Gastroesophageal sphincter (tissue), 4 donors: ENCODE data around the gene RFTN2. TPM values are rescaled to one million over a fixed set of nuclear protein-coding genes. Genes with fewer than 3 reads are reported as not detected.

Source experiments
- ATAC-seq: fragments of 150-250 bp; one replicate; pipeline ENCODE4 v1.9.1; 2016; ENCODE audit warnings: mild to moderate bottlenecking, moderate library complexity
- H3K27ac ChIP-seq, 4 donors: fragments of 200-600 bp; sonication (generic) in 3 of 4; 1 replicate in 3 of 4; 2 replicates in 1 of 4; pipeline ENCODE4 v1.5.1; 2016 to 2019
- H3K27me3 ChIP-seq: fragments of 200-600 bp; sonication (generic); one replicate; pipeline ENCODE4 v1.5.1; 2019
- H3K36me3 ChIP-seq, 2 donors: fragments of 200-600 bp; sonication (generic); one replicate each; pipeline ENCODE4 v1.5.1; 2019; ENCODE audit warnings: control low read depth in 1 of 2
- H3K4me1 ChIP-seq, 3 donors: fragments of 200-600 bp; sonication (generic); 1 replicate in 2 of 3; 2 replicates in 1 of 3; pipeline ENCODE4 v1.5.1; 2016 to 2019; ENCODE audit warnings: control low read depth in 2 of 3
- H3K4me3 ChIP-seq, 2 donors: fragments of 200-600 bp; sonication (generic); one replicate each; pipeline ENCODE4 v1.5.1; 2019; ENCODE audit warnings: mild to moderate bottlenecking in 1 of 2, moderate library complexity in 1 of 2
- H3K9me3 ChIP-seq, 3 donors: fragments of 200-600 bp; sonication (generic); one replicate each; pipeline ENCODE4 v1.5.1; 2017 to 2019; ENCODE audit warnings: control low read depth in 2 of 3
- CTCF ChIP-seq, 4 experiments: fragments of 200-600 bp in 2 of 4; fragments of 450-650 bp in 2 of 4; sonication (generic) in 1 of 4; IDR thresholded peaks; one replicate each; pipeline ENCODE4 v1.5.1; 2017 to 2019; ENCODE audit warnings: antibody characterized with exemption in 4 of 4, mild to moderate bottlenecking in 2 of 4, moderate library complexity in 2 of 4
- EP300 ChIP-seq: sonication (generic); formaldehyde crosslinking; IDR thresholded peaks from one replicate; pipeline ENCODE4 v1.6.1; 2017; ENCODE audit warnings: antibody characterized with exemption, mild to moderate bottlenecking
- POLR2A ChIP-seq, 2 donors: fragments of 450-650 bp; IDR thresholded peaks; one replicate each; pipeline ENCODE4 v1.6.1; 2017; ENCODE audit warnings: antibody characterized with exemption in 2 of 2, mild to moderate bottlenecking in 2 of 2, moderate library complexity in 1 of 2
- POLR2AphosphoS5 ChIP-seq: sonication (generic); formaldehyde crosslinking; IDR thresholded peaks from one replicate; pipeline ENCODE4 v1.6.1; 2017; ENCODE audit warnings: antibody characterized with exemption
- WGBS, 2 donors: methylation state at CpG; one replicate each; pipeline ENCODE4 v1.1.5; 2018; ENCODE audit warnings: low coverage in 1 of 2; 5-methylcytosine and 5-hydroxymethylcytosine counted together
- total RNA-seq, 4 donors: library from RNA; depleted of rRNA; stranded (reverse); fragments of >200 nt; gene quantifications; one replicate each; pipeline ENCODE4 v1.1.0, GENCODE V29; 2016

Gene RFTN2
- total RNA-seq, 4 donors from 2014 or later: 4.2 to 8.9 (median 7.8) TPM

- no peaks in the 10 kb centered on the region for H3K9me3 ChIP-seq
- H3K4me1 ChIP-seq: peaks cover 0 to 43% (median 19%) of the 10 kb centered on the region in 3 donors
- H3K4me3 ChIP-seq: no peak overlapping the region
- H3K27me3 ChIP-seq: no peaks in the 10 kb centered on the region
- no peak for TF ChIP-seq EP300
- TF ChIP-seq CTCF (IDR thresholded peaks at IDR 0.05): no peak
- TF ChIP-seq POLR2A (IDR thresholded peaks at IDR 0.05): no peak
- TF ChIP-seq POLR2AphosphoS5: no peak
- H3K36me3 ChIP-seq: peaks cover 0 to 4% of the 10 kb centered on the region in 2 donors
- no peak for ATAC-seq
- no peak overlapping the region for H3K27ac ChIP-seq
- WGBS, 2 donors: 38 to 56% methylated on average over 2 of the region's 2 CpGs
Observed at GRCh38 chr2:197708331-197708730, 32.9 kb upstream of the RFTN2 start.

GRCh38 chr2:197707316-197708213 lies 32.2 kb upstream of the RFTN2 start:
- H3K4me3 ChIP-seq: peak overlapping the region in 1 of 2 donors; percentile 67
- H3K27ac ChIP-seq: no peak overlapping the region
- TF ChIP-seq CTCF (IDR thresholded peaks at IDR 0.05) (peak; percentile 63 to 72 (median 68)), POLR2AphosphoS5 (no peak), EP300 (no peak), POLR2A (IDR thresholded peaks at IDR 0.05) (no peak)
- no peaks in the 10 kb centered on the region for H3K27me3 ChIP-seq
- H3K36me3 ChIP-seq: no peaks in the 10 kb centered on the region
- no peaks in the 10 kb centered on the region for H3K9me3 ChIP-seq
- ATAC-seq: no peak
- peaks cover 0 to 43% (median 19%) of the 10 kb centered on the region in 3 donors for H3K4me1 ChIP-seq
- 0 to 8% methylated on average over 1 to 4 of the region's 4 CpGs for WGBS, 2 donors

- no peak for ATAC-seq
- Histone ChIP-seq H3K4me3 (peak overlapping the region in 1 of 2 donors; percentile 67), H3K36me3 (no peaks in the 10 kb centered on the region), H3K27me3 (no peaks in the 10 kb centered on the region), H3K4me1 (peaks cover 0 to 43% (median 19%) of the 10 kb centered on the region in 3 donors), H3K9me3 (no peaks in the 10 kb centered on the region), H3K27ac (no peak overlapping the region)
- no peak for TF ChIP-seq EP300
- no peak for TF ChIP-seq POLR2A (IDR thresholded peaks at IDR 0.05)
- TF ChIP-seq POLR2AphosphoS5: no peak
- TF ChIP-seq CTCF (IDR thresholded peaks at IDR 0.05): no peak
- 75 to 80% methylated on average over 1 to 3 of the region's 5 CpGs for WGBS, 2 donors
Observed at GRCh38 chr2:197706839-197707207, 31.4 kb upstream of the RFTN2 start.

GRCh38 chr2:197705912-197706838 lies 30.8 kb upstream of the RFTN2 start:
- Histone ChIP-seq H3K4me1 (peaks cover 0 to 43% (median 19%) of the 10 kb centered on the region in 3 donors), H3K27ac (peak overlapping the region in 3 of 4 donors; percentile 82 to 88 (median 83)), H3K4me3 (peak overlapping the region; percentile 58 to 67), H3K36me3 (no peaks in the 10 kb centered on the region), H3K9me3 (no peaks in the 10 kb centered on the region), H3K27me3 (no peaks in the 10 kb centered on the region)
- no peak for TF ChIP-seq EP300
- TF ChIP-seq POLR2A (IDR thresholded peaks at IDR 0.05): no peak
- TF ChIP-seq POLR2AphosphoS5: no peak
- no peak for TF ChIP-seq CTCF (IDR thresholded peaks at IDR 0.05)
- 7 to 35% methylated on average over 5 to 9 of the region's 38 CpGs for WGBS, 2 donors
- no peak for ATAC-seq
